RWPE2 (cell line): ENCODE results near the gene PXT1.

Source experiments
- ATAC-seq: fragments of 200-7000 bp; cut with Tn5 transposase; 3 replicates; pipeline ENCODE4 v1.9.1; 2021; ENCODE audit warnings: low read depth
- DNase-seq: peaks from one replicate; pipeline ENCODE4 v3.0.0-alpha.2; 2020; ENCODE audit warnings: low spot score
- H3K27ac ChIP-seq: fragments of 450-650 bp; 2 replicates; pipeline ENCODE4 v1.5.1; 2017; ENCODE audit warnings: mild to moderate bottlenecking; ENCODE audit not compliant: poor library complexity, severe bottlenecking
- H3K27me3 ChIP-seq: fragments of 250-450 bp; sonication (Bioruptor Pico); 2 replicates; pipeline ENCODE4 v1.5.1; 2021; ENCODE audit warnings: mild to moderate bottlenecking, moderate library complexity; ENCODE audit not compliant: insufficient read depth, poor library complexity, severe bottlenecking
- H3K36me3 ChIP-seq: fragments of 250-450 bp; sonication (Bioruptor Pico); 2 replicates; pipeline ENCODE4 v1.5.1; 2020; ENCODE audit warnings: low read depth, mild to moderate bottlenecking, moderate library complexity
- H3K4me1 ChIP-seq: fragments of 250-450 bp; sonication (Bioruptor Pico); 2 replicates; pipeline ENCODE4 v1.5.1; 2021; ENCODE audit warnings: mild to moderate bottlenecking, moderate library complexity; ENCODE audit not compliant: insufficient read depth, poor library complexity, severe bottlenecking
- H3K4me3 ChIP-seq: fragments of 250-450 bp; sonication (Bioruptor Pico); 2 replicates; pipeline ENCODE4 v1.5.1; 2021; ENCODE audit warnings: mild to moderate bottlenecking, moderate library complexity; ENCODE audit not compliant: severe bottlenecking
- H3K9me3 ChIP-seq: fragments of 250-450 bp; sonication (Bioruptor Pico); 2 replicates; pipeline ENCODE4 v1.5.1; 2021; ENCODE audit warnings: mild to moderate bottlenecking, moderate library complexity; ENCODE audit not compliant: severe bottlenecking
- TF ChIP-seq, protein P1 (sequence below): fragments of 450-650 bp; IDR thresholded peaks from one replicate; pipeline ENCODE4 v1.5.1; 2017; ENCODE audit warnings: mild to moderate bottlenecking, moderate library complexity; ENCODE audit not compliant: poor library complexity, severe bottlenecking

PXT1 gene

DNA sequence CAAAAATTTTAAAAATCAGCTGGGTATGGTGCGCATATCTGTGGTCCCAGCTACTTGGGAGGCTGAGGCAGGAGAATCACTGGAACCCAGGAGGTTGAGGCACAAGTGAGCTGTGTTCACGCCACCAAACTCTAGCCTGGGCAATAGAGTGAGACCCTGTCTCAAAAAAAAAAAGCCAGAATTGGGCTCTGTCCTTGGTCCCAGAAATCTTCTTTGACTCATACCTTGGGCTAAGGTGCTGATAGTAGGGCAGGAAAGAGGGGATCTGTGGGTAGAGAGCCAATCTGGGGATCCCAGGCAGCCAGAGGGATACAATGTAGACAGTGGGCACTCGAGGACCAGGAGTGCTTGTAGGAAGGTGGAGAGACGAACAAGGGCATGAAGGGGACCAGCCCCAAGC, 68.5 kb downstream of the PXT1 start:
- no peaks in the 10 kb centered on the region for H3K27me3 ChIP-seq
- H3K27ac ChIP-seq = no peak overlapping the region

DNA sequence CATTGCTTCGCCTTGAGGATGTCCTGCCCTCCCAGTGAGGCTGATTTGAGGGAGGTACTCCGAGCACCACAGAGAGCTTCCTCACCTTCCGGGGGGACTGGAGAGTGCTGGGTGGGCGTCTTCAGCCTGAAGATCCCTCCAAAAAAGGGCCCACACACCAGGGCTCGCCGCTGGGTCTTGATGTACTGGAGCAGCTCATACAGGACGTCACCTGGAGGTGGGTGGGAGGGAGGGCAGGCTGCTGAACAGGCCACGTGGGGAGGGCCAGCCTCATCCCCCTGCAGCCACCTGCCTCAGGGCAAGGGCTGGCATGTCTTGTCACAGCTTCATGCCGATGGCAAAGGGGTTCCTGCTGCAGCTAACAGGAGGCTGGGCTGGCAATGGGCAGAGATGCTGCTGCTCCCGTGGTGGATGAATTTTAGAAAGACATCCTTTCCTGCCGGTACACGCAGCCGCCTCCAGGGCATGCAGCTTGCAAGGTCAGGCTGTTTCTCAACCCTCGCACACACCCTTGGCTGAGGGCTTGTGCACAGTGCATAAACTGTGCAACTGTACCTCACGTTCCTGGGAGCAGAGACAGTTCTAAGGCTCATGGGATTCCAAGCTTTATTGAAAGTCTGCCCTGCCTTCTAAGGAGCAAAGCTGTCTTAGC, 69.2 kb downstream of the PXT1 start:
- Histone ChIP-seq H3K4me3 (no peak overlapping the region), H3K27me3 (no peaks in the 10 kb centered on the region), H3K36me3 (no peaks in the 10 kb centered on the region), H3K9me3 (no peaks in the 10 kb centered on the region), H3K4me1 (no peaks in the 10 kb centered on the region), H3K27ac (no peak overlapping the region)
- DNase-seq (no peak), ATAC-seq (no peak)
- TF ChIP-seq, protein P1, sequence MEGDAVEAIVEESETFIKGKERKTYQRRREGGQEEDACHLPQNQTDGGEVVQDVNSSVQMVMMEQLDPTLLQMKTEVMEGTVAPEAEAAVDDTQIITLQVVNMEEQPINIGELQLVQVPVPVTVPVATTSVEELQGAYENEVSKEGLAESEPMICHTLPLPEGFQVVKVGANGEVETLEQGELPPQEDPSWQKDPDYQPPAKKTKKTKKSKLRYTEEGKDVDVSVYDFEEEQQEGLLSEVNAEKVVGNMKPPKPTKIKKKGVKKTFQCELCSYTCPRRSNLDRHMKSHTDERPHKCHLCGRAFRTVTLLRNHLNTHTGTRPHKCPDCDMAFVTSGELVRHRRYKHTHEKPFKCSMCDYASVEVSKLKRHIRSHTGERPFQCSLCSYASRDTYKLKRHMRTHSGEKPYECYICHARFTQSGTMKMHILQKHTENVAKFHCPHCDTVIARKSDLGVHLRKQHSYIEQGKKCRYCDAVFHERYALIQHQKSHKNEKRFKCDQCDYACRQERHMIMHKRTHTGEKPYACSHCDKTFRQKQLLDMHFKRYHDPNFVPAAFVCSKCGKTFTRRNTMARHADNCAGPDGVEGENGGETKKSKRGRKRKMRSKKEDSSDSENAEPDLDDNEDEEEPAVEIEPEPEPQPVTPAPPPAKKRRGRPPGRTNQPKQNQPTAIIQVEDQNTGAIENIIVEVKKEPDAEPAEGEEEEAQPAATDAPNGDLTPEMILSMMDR = no peak

More for the DNA sequence above, 68.5 kb downstream of the PXT1 start:
- TF ChIP-seq, protein P1 = no peak
- DNase-seq = no peak
- peak; percentile 10; the same call in 1 of the 3 replicates for ATAC-seq
- Histone ChIP-seq H3K4me3 (no peak overlapping the region), H3K4me1 (no peaks in the 10 kb centered on the region), H3K36me3 (no peaks in the 10 kb centered on the region), H3K9me3 (no peaks in the 10 kb centered on the region)

DNA sequence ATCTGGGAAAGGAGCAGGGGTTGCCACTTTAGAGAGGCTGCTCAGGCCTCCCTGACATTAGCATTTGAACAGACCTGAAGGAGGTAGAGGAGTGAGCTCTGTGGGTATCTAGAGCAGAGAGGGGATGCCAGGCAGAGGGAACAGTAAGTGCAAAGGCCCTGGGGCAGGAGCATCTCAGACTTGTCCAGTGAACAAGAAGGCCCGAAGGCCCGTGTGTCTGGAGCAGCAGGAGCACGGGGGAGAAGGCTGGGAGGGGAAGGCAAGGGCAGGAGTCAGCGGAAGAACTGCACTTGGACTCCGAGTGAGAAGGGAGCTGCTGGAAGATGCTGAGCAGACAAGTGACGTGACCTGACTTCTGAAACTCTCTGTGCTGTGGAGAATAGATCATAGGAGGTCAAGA, 70.6 kb downstream of the PXT1 start:
- ATAC-seq (no peak), DNase-seq (no peak)
- Histone ChIP-seq H3K4me1 (no peaks in the 10 kb centered on the region), H3K27me3 (no peaks in the 10 kb centered on the region), H3K9me3 (no peaks in the 10 kb centered on the region), H3K27ac (no peak overlapping the region), H3K4me3 (no peak overlapping the region), H3K36me3 (no peaks in the 10 kb centered on the region)
- TF ChIP-seq, protein P1 = no peak

DNA sequence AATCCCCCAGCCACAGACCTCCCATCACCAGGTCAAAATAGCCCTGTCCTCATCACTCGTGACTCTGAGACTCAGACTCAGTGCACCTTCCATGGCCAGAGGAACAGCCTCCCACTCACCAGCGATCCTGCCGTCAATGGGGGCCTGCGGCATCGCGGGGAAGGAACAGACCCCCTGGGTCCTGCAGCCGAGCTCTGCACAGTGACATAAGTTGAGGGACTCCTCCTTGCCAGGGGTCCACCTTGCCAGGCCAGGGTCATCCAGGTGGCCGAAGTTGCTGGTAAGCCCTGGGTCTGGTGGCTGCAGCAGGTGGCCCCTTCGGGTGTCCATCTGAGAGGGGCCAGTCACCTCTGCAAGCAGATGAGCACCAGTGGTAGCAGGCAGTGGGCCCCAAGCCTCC, 71.4 kb downstream of the PXT1 start:
- no peak for ATAC-seq
- DNase-seq = no peak
- no peaks in the 10 kb centered on the region for H3K4me1 ChIP-seq
- TF ChIP-seq, protein P1 = no peak
- no peaks in the 10 kb centered on the region for H3K27me3 ChIP-seq
- no peaks in the 10 kb centered on the region for H3K9me3 ChIP-seq
- no peak overlapping the region for H3K4me3 ChIP-seq
- H3K27ac ChIP-seq = no peak overlapping the region
- H3K36me3 ChIP-seq = no peaks in the 10 kb centered on the region

DNA sequence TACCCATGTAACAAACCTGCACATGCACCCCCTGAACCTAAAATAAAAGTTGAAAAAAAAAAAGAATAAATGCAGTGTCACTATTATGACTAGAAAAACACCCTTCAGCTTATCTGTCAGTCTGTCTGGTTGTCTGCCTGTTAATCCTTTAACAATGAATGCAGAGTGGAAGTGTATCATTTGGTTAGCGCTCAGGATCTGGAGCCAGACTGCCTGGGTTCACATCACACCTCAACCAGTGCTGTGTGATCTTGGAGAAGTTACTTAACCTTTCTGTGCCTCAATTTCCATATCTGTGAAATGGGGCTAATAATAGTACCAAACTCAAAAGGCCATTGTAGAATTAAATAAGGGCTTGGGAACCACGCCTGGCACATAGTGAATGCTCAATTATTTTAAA, 72.0 kb downstream of the PXT1 start:
- no peak overlapping the region for H3K27ac ChIP-seq
- H3K4me3 ChIP-seq = no peak overlapping the region
- H3K27me3 ChIP-seq = no peaks in the 10 kb centered on the region
- H3K36me3 ChIP-seq = no peaks in the 10 kb centered on the region
- ATAC-seq (no peak), DNase-seq (no peak)
- no peaks in the 10 kb centered on the region for H3K9me3 ChIP-seq
- TF ChIP-seq, protein P1 = no peak
- H3K4me1 ChIP-seq = no peaks in the 10 kb centered on the region
